GM18507 (cell line): ENCODE data around the gene ASB6.
"Not testable (repeated sequence)": the region's sequence is repeated elsewhere in the genome, so short reads cannot be mapped to it uniquely, and the experiment has no call there.

Source experiments
- DNase-seq: peaks from one replicate; pipeline ENCODE4 v3.0.0; 2011; ENCODE audit warnings: low read depth; ENCODE audit not compliant: insufficient read length; ENCODE audit errors: extremely low spot score
- FAIRE-seq: peaks from 2 replicates; lab custom pipeline; 2011; peaks lifted over from hg19 to GRCh38; lab: Jason Lieb, UNC

The ASB6 gene

DNA sequence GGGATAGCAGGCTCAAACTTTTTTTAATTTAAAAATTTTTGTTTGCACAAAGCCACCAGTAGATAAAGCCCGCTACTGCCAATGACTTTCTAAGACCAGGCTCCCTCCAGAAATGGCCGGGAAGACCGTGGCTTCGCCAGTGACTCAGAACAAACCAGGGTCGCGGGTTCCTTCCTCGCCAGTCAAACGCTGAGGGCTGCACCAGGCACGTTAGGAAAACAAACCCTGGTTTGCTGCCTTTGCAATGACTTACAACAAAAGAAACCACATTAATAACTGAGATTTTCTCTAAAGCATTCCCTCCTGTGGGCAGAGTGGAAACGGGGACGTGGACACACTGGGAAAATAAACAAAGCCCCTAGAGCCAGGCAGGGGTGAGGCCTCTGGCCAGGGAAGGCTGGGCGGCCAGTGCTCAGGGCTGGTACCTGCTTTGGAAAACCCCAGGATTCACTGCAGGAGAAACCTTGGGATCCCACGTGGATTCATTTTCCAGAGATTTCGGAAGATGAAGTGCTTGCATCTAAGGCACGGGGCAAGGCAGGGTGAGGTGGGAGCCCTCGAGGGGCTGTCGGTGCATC lies 27.3 kb upstream of the ASB6 start:
- DNase-seq (no peak), FAIRE-seq (no peak)

DNA sequence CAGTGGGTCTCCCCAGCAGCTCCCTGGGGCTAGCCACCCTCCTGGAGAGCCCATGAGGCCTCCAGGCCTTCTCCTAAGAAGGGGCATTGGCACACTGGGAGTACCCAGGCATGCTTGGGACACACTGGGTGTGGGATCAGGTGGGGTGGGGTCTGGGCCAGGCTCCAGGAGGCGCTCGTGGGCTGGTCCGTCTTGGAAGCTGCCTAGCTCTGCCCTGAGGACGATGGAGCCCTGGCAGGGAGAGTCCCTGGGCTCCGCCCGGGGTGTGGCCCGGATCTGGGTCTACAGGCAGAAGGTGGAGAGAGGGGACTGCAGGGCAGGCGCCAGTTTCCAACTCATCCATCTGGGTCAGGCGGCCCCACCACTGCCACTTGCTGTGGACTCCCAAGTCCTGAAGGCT lies 25.9 kb upstream of the ASB6 start:
- FAIRE-seq (no peak), DNase-seq (no peak)

DNA sequence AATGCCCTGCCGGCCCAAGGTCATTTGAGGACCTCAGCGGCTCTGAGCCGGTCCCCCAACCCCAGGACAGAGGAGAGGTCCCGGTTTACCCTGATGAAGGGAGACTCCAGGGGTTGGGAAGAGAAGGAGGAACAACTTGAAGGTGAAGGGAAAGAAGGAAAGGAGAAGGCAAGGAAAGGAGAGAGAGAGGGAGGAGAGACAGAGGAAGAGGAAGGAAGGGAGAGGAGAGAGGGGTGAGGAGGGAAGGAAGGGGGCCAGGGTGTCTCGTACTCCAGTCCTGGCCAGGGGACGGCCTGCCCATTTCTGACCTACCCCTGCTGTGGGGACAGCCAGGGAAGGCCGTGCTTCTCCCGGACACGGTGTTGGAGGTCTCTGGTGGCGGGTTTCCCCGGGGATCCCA lies 25.4 kb upstream of the ASB6 start:
- no peak for DNase-seq
- no peak for FAIRE-seq

DNA sequence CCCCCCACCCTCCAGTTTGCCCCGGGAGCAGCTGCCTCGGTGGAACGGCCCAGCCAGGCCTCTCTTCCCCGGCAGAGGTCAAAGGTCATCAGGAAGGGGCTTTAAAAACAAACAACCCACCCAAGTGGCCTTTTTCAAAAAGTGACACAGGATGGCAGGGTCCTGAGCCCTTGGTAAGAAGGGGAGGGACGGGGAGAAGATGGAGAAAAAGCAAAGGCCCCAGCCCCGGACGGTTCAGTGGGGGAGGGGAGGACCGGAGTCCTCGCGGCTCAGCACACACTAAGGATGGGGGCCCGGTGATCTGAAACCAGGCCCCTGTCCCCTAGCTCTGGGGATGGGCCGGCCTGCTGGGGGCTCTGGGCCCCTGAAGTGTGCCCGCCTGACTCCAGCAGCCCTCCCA lies 24.6 kb upstream of the ASB6 start:
- FAIRE-seq (no peak), DNase-seq (no peak)

DNA sequence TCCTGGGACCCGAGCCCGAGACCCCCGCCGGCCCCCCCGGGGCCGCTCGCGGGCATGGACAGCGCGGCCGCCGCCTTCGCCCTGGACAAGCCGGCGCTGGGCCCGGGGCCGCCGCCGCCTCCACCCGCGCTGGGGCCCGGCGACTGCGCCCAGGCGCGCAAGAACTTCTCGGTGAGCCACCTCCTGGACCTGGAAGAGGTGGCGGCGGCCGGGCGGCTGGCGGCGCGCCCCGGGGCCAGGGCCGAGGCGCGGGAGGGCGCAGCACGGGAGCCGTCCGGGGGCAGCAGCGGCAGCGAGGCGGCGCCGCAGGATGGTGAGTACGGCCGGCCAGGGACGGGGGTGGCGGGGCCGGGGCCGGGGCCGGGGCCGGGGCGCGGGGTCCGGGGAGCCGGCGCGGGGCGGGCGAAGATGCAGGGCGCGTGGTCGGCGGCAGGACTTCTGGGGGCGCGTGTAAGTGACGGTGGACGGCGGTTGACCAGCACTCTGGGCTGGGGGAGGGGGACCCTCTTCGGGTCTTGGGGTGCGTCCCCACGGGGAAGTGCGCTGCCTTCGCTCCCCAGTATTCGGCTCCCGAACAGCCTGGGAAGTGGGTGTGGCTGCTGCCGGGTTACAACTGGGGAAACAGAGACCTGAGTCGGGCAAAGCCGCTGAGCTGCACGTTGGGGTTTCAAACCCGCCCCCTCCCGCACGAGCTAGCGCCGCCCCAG lies 24.0 kb upstream of the ASB6 start:
- DNase-seq (no peak), FAIRE-seq (no peak)

DNA sequence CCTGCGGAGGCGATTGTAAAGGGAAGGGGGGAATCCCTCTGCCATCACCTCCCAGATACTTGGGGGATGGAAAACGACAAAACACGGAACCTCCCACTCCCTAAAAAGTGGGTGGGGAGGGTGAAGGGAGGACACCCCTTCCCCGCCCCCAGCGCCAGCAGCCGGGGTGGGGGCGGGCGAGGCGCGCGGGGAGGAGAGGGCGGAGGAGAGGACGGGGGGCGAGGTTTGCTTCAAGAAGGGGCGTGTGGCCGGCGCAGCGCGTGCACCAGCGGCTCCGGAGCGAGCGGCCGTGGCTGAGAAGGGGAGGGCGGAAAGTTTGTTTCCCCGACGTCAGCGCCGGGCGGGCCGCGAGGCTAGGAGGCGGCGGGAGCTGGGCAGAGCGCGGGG lies 23.4 kb upstream of the ASB6 start, which contains the start of gene PRRX2:
TSS of gene PRRX2 (plus strand) at position 259 of the 387 bp plus-strand sequence. CDS start 221 bp downstream, outside the sequence.
- FAIRE-seq (no peak), DNase-seq (no peak)

DNA sequence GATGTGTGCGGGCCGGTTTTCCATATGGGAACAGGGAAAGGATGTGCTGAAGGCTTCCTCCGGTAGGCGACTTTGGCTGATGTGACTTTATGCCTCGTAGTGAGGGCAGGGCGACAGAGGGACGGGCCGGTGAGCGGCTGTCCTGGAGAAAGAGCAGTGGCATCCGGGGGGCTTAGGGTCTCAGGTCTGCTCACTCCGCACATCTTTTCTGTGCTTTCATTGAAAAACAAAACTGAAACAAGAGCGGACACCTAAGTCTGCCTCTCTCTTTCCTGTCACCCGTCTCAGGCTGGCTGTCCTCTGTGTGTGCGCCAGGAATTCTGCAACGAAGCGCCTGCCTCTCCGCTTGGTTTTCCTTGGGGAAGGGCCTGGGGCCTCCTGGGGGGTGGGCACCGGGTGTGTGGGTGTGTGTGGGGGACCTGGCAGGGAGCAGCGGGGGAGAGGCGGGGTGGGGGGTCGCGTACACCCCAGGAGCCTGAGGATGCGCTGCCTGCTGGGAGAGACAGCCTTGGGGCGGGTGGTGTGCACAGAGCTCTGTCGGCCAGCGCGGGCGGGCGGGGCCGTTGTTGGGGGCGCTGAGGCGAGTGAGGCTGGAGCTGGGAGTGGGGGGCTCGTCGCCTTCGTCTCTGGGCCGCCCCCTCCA lies 22.9 kb upstream of the ASB6 start:
- FAIRE-seq = no peak
- no peak for DNase-seq

DNA sequence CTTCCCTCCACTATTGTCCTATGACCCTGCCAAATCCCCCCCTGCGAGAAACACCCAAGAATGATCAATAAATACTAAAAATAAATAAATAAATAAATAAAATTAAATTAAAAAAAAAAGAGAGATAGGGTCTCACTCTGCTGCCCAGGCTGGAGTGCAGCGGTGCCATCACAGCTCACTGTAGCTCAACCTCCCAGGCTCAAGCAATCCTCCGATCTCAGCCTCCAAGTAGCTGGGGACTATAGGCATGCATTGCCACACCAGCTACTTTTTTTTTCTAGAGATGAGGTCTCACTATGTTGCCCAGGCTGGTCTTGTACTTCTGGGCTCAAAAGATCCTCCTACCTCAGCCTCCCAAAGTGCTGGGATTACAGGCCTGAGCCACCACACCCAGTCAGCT lies 20.3 kb upstream of the ASB6 start:
- FAIRE-seq, DNase-seq: not testable (repeated sequence)

DNA sequence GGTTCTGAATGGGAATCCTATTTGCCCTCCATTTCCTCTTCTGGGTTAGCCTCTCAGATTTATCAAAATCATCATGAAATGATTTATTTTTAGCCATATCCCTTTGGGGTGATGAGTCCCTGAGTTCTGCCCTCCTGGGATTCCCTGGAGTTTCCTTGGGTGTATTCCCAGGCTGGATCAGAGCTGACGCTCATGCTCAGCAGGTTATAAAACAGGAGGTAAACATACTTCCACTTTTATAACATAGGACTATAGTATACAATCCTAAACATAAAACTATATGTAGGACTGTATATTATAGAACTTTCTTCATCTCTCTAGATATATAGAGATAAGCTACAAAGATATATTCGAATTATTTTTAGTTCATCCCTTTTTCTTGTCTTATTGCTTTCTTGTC lies 19.1 kb upstream of the ASB6 start:
- no peak for FAIRE-seq
- no peak for DNase-seq

DNA sequence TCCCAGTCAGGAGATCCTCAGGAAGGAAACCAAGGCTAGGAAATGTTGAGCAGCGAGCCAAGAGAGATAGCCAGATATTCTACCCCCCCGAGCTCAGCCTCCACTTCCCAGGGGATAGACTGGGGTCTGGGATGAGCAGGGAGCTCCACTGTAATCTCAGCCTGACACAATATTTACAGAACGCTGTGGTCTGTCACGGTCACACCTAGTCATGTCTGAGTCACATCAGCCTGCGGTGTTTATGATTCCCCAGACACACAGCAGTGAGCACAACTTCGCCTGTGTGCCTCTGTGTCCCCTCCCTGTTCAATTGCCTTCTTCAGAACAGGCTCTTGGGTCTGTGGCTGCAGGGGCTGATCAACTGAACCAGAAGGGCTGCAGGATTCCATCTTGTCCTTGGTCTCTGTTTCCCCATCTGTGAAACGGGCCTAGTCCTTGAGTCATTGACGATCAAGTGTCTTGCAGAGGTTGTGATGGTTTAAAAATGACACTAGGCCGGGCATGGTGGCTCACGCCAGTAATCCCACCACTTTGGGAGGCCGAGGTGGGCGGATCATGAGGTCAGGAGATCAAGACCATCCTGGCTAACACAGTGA lies 14.9 kb upstream of the ASB6 start:
- FAIRE-seq = no peak
- no peak for DNase-seq

DNA sequence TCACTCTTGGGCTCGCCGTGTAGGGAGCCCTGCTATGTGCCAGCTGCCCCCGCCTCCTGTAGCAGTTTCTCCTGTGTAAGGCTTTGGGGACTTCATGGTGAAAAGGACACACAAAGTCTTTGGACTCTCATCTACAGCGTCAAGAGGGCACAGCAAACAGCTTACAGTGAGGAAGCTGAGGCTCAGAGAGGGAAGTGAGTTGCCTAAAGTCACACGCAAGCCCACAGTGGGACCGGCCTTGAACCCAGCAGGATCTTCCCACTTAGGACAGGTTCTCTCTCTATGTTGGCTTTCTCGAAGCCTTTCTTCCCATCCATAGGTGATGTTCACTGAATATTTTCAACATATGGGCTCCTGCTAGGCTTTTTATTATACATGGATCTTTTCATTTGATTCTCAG lies 13.7 kb upstream of the ASB6 start:
- FAIRE-seq = no peak

DNA sequence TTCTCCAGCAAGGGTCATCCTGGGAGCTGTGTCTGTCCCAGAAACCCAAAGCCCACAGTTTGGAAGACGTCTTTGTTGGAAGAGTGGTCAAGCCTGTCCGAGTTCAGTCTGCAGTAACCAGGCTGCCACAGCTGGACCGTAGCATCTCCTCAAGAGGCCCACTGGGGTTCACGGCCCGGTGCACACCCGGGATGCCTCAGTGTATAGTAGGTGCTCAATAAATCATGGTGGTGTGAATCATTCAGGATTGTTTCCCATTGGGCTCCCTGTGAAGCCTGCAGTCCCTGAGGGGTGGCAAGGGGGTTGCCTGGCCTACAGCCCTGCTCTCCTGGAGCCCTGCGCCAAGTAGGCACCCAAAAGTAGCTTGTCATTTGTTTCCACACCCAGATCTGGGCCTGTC lies 13.2 kb upstream of the ASB6 start:
- DNase-seq = no peak
- FAIRE-seq = no peak

More for the DNA sequence above, 13.7 kb upstream of the ASB6 start:
- DNase-seq = no peak

DNA sequence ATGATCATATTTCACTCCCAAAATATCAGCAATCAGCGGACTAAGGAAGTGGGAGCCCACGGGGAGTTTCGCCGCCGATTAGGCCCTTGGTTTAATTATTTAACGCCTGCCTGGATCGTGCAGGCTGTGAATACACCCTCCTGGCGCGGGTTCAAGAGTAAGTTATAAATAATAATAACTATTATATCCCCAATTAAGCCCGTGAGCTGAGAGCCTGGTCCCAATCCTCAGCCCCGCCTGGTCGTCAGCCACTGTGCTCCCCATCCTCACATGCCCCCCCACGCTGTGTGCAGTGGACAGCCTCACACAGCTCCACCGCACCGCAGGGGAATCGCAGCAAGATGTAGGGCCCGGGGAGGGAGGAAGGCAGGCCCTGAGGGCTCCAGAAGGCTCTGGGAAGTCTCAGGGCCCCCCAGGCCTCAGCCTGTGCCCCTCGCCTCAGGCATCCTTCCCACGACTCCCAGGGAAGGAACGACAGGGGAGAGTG lies 12.6 kb upstream of the ASB6 start:
- DNase-seq = no peak
- no peak for FAIRE-seq

DNA sequence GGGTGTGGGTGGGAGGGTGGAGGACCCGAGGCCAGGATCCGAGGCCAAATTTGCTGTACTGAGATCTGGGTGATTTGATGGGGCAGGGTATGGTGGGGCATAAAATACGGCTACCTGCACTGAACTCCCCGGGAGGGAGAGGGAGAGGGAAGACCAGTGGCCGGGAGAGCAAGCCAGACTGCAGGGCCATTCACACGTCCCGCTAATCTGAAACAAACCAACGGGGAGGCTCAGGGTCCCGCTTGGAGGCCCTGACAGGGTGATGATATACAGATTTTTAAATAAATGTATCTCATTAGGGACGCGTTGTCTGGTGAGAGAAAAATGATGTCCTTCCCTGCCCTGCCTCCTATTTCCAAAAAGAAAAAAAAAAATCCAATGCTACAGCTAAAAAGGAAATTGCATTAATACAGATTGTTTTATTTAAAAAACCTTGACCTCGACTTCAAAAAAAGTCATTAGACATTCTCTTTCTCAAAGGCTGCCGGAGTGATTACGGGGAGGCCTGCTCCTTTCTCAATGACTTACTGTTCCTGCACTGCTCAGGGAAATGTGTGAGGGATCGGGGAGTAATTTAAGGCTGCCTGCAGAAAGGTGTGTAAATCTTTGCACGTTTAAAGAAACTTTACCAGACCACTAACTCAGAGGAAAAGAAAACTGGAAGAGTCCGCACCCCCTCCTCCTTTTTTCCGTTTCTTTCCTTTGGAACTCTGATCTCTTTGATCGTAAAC lies 12.0 kb upstream of the ASB6 start:
- FAIRE-seq (no peak), DNase-seq (no peak)

DNA sequence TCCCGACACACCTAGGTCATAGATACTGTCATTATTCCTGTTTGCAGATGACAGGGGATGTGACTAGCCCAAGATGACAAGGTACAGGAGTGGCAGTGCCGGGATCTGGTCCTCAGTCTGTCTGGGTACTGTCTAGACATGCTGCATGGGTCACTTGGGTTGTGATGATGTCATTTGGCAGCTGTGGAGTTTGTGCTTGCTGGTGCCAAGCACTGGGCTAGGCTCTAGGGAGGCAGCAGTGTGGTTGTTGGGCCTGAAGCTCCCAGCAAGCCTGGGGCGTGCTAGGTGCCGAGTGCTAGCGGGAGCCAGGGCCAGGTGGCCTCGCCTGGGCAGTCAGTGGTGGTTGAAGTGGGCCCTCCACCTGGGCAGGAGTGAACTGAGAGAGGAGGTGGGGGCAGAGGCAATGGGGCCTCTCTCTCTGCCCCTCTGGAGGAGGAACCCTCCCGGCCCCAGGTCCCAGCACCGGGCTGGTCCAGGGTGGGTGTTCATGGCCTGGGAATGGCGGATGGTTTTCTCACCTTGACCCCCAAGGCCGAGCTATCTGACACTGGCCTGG lies 8.8 kb upstream of the ASB6 start:
- FAIRE-seq = no peak

DNA sequence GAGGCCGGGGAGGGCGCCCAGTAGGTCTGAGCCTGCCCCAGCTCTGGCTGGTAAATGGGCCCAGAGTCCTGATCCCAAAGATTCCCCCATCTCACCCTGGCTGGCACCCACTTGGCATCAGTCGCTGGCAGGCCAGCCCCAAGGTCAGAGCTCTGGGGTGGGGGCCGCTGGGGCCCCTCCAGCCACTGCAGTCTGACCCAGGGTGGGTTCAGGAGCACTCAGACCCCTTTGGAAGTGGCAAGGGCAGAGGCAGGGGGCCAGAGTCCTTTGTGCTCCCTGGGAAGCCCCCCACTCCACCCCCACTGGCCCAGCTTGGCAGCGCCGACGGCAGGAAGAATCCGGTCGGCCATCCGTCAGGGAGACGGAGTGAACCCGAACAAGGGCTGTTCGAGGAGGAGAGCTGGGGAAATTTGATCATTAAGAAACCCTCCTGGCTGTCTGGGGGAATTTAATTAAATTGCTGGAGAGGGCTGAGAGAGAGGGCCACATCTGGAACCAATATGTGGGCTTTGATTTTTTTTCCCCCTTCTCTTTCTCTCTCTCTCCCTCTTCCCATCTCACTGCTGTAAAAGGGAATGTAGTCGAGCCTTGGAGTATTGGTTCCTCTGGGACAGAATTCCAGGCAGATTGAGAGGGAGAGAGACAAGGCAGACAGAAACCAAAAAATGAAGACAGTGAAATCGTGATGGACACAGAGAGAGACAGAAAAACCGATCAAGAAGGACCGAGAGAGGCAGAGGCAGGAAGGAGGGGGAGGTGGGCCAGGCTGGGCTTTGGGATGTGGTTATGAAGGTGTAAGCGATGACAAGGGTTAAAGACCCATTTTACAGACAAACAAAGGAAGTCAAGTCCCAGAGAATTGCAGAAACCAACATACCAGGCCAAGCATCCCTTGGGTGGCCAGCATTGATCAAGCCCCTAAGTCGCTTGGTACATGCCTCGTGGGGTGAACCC lies 8.1 kb upstream of the ASB6 start:
- FAIRE-seq = no peak
- DNase-seq = no peak

More for the DNA sequence above, 8.8 kb upstream of the ASB6 start:
- DNase-seq = no peak

DNA sequence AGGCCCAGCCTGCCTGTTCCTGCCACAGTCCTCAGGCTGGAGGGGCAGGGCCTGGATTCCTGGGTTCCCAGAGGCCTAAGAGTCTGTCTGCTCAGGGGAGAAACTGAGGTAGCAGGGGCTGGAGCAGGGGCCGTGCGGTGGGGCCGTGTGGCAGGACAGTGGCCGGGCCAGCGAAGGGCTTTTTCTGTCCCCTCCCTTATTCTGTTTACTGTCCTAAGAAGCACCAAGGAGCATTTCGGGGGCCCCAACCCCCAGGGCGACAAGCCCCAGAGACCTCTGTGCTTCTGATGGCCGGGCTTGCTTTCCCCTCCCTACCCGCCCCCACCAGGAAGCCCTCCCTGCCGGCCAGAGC lies 6.8 kb upstream of the ASB6 start:
- DNase-seq (no peak), FAIRE-seq (no peak)

DNA sequence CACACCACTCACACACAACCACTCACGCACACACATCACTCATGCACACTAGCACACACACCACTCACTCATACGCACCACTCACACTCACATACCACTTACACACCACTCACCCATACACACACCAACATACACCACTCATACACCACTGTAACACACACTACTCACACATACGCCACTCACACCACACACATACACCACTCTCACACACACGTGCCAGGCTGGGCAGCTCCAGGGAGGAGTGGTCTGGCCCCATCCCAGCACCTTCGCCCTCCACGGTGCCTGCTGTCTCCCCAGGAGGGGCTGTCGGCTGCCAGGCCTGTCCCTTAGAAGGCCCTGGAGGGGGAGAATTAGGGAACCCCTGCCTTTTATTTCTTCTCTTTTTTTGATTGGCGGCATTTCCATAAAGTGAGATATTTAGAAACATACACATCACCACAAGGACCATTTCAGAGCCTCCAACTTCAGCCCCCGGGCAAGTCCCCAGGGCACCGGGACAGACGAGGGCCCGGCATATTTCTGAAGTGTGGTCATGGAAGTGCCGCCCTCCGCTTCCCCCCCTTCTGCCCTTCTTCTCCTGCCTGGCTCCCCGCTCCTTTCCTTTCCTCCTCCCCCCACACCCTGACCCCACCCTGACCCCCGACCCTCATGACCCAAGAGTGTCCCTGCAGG lies 6.3 kb upstream of the ASB6 start:
- DNase-seq (no peak), FAIRE-seq (no peak)
